ENCODE results near the gene BIN1.

DNA sequence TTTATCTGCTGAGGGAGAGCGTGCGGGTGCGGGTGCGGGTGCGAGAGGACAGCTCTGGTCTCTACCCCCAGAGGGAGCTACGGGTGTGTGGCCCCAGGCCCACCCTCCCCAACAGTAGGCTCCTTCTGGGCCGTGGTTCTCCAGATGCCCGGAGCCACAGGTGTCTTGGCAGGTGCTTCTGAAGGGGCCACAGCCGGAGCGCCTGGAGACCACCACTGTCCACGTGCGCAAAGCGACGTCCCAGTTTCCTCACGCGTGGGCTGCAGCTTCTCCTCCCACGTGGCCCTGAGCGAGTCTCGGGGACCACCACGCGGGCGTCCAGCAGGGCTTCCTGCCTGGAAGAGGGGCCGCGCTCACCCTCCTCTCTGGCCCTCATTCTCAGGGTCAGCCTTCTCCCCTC, 90.6 kb downstream of the BIN1 start:
- TF ChIP-seq REST (IDR thresholded peaks at IDR 0.05; ENCODE audit: borderline replicate concordance): no peak
- no peak for TF ChIP-seq CTCF (IDR thresholded peaks at IDR 0.05; ENCODE audit: poor library complexity, severe bottlenecking)
- TF ChIP-seq RAD21 (conservative IDR thresholded peaks at IDR 0.05): no peak
- TF ChIP-seq TAF1 (IDR thresholded peaks at IDR 0.05; ENCODE audit: low read depth): no peak
